DMS114 treated with DMSO at 0.1 percent for 48 hours (cell line): Measurements from ENCODE around the gene EIF2B5.

Experiments
- DNase-seq: peaks from one replicate; lab custom pipeline; 2025; ENCODE audit not compliant: unreplicated experiment; lab: John Stamatoyannopoulos, UW

Gene EIF2B5

DNA sequence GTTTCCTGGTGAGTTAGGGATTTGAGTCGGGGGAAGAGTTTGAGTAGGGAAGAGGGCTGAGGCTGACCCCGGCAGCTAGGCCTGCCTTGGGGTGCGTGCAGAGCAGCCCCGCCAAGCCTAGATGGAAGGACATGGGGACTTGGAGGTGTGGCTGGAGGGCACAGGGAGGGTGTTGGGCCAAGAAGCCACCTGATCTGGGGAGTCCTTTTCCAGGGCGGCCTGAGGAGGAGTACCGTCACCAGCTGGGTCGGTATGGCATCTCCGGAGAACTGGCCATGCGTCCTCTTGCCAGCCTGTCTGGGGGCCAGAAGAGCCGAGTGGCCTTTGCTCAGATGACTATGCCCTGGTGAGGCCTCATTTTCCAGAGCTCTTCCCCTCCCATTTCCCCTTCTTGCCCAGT, 57.7 kb downstream of the EIF2B5 start:
- no peak for DNase-seq

DNA sequence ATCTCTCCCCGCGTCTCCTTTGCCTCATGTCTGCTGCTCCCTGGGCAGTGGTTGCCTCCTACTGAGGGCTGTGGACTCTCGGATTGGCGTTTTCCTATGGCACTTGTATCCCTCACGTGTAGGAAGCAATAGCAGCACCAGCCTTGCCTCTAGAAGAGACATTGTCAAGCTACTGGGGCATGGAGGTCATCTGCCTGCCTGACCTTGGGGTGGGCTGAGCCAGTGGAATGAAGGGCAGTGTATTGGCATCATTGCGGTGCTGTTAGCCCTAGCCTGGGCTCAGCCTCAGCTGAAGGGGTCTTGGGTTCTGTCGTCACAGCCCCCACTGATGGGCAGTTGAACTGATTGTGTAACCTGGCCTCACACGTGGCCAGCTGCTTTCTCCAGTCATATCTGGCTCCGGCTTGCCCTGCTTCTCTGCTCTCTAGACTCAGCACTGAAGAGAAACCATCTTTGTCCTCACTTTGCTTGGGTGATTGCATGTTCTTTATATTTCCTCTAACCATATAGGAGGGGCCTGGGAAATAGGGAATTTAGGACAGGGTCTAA, 58.9 kb downstream of the EIF2B5 start:
- DNase-seq, result no peak
